HUES48 (cell line): ENCODE measurements around the gene RHOF.
"Not testable (repeated sequence)": the region's sequence is repeated elsewhere in the genome, so short reads cannot be mapped to it uniquely, and the experiment has no call there.

Experiments
- H3K27ac ChIP-seq: one replicate; pipeline ENCODE4 v1.7.0; 2013; ENCODE audit warnings: low read depth, low read length, inconsistent platforms
- H3K27me3 ChIP-seq: 2 replicates; pipeline ENCODE4 v1.6.1; 2013; ENCODE audit warnings: mild to moderate bottlenecking, low read length; ENCODE audit not compliant: control insufficient read depth, insufficient read depth
- H3K36me3 ChIP-seq: 2 replicates; pipeline ENCODE4 v1.6.1; 2013; ENCODE audit warnings: low read length; ENCODE audit not compliant: control insufficient read depth, insufficient read depth
- H3K4me1 ChIP-seq: 2 replicates; pipeline ENCODE4 v1.6.1; 2013; ENCODE audit warnings: mild to moderate bottlenecking, low read length; ENCODE audit not compliant: control insufficient read depth, insufficient read depth
- H3K4me3 ChIP-seq: 2 replicates; pipeline ENCODE4 v1.5.1; 2013; ENCODE audit warnings: mild to moderate bottlenecking, low read depth, low read length
- H3K9ac ChIP-seq: 2 replicates; pipeline ENCODE4 v1.6.1; 2013; ENCODE audit warnings: mild to moderate bottlenecking, low read depth, low read length, moderate library complexity
- H3K9me3 ChIP-seq: 2 replicates; pipeline ENCODE4 v1.6.1; 2013; ENCODE audit warnings: low read length; ENCODE audit not compliant: control insufficient read depth, insufficient read depth

RHOF gene

DNA sequence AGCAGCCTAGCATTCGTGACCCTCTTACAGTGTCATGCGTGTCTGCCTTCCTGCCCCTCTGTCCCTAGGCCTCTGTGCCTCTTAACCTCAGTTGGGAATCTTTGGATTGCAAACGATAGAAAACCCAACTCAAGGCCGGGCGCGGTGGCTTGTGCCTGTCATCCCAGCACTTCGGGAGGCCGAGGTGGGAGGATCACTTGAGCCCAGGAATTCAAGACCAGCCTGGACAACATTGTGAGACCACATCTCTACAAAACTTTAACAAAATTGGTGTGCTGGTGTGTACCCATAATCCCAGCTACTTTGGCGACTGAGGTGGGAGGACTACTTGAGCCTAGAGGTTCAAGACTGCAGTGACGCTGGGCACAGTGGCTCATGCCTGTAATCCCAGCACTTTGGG lies 44.2 kb downstream of the RHOF start:
- peak overlapping the region; percentile 83 for H3K27ac ChIP-seq

DNA sequence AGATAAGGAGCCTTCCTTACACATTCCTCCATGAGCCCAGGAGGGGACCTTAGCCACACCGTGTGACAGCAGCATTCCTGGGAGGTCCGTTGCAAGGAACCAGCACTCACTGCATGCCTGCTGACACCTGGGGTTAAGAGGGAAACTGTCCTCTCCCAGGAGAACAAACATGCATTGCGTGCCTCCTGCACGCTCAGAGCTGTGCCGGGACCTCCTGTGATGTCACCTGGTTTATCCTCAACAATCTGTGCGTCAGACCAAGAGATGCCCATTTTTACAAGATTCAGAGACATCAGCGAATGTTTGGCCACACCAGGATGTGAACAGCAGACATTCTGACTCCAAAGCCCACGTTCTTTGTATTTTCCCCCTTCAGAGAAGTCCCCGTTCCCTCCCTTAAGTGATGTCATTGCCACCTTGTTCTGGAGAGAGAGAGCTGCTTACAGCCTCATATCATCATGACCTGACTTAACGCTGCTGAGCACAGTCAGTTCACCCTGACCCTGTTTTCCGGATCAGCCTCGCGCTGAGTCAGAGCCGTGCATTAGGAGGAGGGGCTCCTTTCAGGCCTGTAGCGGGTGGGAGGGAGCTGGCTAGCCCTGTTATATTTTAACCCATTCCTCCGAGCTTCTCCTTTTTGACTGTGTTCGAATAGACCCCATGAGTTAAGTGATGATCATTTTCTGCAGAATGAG lies 44.8 kb downstream of the RHOF start:
- no peak overlapping the region for H3K9ac ChIP-seq
- no peak overlapping the region for H3K4me3 ChIP-seq
- H3K36me3 ChIP-seq: peaks cover 51% of the 10 kb centered on the region
- H3K4me1 ChIP-seq: no peaks in the 10 kb centered on the region
- H3K27ac ChIP-seq: peak overlapping the region; percentile 83
- H3K9me3 ChIP-seq: no peaks in the 10 kb centered on the region
- no peaks in the 10 kb centered on the region for H3K27me3 ChIP-seq

More for the DNA sequence above, 44.2 kb downstream of the RHOF start:
- Histone ChIP-seq H3K9ac (no peak overlapping the region), H3K36me3 (peaks cover 46% of the 10 kb centered on the region), H3K27me3 (no peaks in the 10 kb centered on the region), H3K9me3 (no peaks in the 10 kb centered on the region), H3K4me3 (no peak overlapping the region), H3K4me1 (no peaks in the 10 kb centered on the region)

DNA sequence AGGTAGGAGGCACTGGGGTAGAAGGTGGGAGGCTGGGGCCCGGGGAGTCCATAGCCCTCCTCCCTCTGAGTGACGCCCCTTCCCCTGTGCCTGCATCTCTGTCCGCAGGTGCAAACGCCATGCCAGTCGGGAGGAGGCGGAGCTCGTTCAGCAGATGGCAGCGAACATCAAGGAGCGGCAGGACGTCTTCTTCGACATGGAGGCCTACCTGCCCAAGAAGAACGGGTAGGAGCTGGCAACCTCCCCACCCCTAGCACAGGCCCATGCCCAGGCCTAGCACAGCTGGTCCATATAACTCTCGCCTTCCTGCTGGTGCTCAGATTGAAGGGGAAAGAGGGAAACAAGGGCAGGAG lies 45.3 kb downstream of the RHOF start:
- no peak overlapping the region for H3K9ac ChIP-seq
- H3K4me1 ChIP-seq: no peaks in the 10 kb centered on the region
- no peaks in the 10 kb centered on the region for H3K9me3 ChIP-seq
- H3K27ac ChIP-seq: peak overlapping the region; percentile 83
- no peaks in the 10 kb centered on the region for H3K27me3 ChIP-seq
- peaks cover 51% of the 10 kb centered on the region for H3K36me3 ChIP-seq
- no peak overlapping the region for H3K4me3 ChIP-seq

DNA sequence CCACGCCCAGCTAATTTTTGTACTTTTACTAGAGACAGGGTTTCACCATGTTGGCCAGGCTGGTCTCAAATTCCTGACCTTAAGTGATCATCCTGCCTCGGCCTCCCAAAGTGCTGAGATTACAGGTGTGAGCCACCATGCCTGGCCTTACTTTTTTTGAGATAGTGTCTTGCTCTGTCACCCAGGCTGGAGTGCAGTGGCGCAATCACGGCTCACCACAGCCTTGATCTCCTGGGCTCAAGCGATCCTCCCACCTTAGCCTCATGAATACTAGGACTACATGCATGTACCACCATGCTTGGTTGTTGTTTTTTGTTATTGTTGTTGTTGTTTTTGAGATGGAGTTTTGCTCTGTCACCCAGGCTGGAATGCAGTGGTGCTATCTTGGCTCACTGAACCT lies 47.9 kb downstream of the RHOF start:
- H3K36me3 ChIP-seq: peaks cover 35% of the 10 kb centered on the region
- H3K9ac ChIP-seq, H3K27ac ChIP-seq, H3K4me3 ChIP-seq, H3K4me1 ChIP-seq, H3K27me3 ChIP-seq, H3K9me3 ChIP-seq: not testable (repeated sequence)

DNA sequence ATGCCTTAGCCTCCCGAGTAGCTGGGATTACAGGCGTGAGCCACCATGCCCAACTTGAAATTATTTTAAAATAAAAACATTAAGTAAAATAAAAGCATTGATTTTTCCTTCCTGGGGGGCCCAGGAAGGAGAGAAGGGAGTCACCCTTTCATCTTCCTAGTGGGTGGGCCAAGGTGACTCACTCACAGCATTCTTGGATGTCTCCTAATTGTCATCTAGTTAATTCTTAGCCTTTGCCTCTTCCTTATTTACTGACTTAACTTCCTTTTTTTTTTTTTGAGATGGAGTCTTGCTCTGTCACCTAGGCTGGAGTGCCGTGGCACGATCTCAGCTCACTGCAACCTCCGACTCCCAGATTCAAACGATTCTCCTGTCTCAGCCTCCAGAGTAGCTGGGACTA lies 51.7 kb downstream of the RHOF start:
- Histone ChIP-seq H3K27ac (no peak overlapping the region), H3K4me3 (no peak overlapping the region), H3K9me3 (no peaks in the 10 kb centered on the region)

DNA sequence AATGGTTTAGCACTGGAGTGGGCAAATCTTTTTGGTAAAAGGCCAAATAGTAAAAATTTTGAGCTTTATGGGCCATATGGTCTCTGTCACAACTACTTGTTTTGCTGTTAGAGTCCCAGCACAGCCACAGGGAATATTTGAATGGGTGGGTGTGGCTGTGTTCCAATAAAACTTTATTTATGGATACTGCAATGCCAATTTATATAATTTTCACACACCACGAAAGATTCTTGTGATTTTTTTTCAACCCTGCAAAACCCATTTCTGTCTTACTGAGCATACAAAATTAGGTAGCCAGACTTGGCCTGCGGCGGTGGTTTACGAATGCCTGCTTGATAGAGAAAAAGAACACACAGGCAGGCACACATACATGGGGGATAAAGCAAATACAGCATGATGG lies 52.6 kb downstream of the RHOF start:
- H3K9me3 ChIP-seq: no peaks in the 10 kb centered on the region
- no peaks in the 10 kb centered on the region for H3K4me1 ChIP-seq
- H3K27me3 ChIP-seq: no peaks in the 10 kb centered on the region
- no peak overlapping the region for H3K4me3 ChIP-seq
- H3K9ac ChIP-seq: no peak overlapping the region
- H3K36me3 ChIP-seq: peaks cover 12% of the 10 kb centered on the region; the same call in 1 of the 2 replicates
- H3K27ac ChIP-seq: no peak overlapping the region

More for the DNA sequence above, 51.7 kb downstream of the RHOF start:
- no peaks in the 10 kb centered on the region for H3K4me1 ChIP-seq
- no peak overlapping the region for H3K9ac ChIP-seq
- H3K27me3 ChIP-seq: no peaks in the 10 kb centered on the region
- H3K36me3 ChIP-seq: peaks cover 12% of the 10 kb centered on the region; the same call in 1 of the 2 replicates

DNA sequence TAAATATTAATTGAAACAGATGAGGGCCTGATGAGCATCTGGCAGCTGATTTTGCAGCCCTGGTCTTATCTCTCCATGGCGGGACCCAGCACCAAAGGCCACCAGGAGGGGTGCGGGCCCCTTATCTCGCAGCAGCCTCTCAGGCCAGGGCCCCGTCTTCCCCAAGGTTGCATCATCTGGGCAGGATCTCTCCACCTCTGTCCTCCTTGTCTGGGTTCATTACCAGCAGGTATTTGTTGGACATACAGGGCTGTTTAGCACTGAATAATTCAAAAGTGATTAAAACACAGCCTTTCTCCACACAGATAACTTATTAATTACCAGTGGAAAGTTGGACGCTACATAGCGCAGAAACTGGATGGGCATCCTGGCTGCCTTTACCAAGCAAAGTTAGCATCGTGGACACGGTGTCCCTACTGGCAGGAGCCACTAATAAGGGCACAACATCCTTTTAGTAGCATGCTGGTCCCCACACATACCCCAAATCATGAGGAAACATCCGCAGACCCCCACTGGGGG lies 55.1 kb downstream of the RHOF start:
- no peak overlapping the region for H3K4me3 ChIP-seq
- H3K9ac ChIP-seq: no peak overlapping the region
- H3K9me3 ChIP-seq: no peaks in the 10 kb centered on the region
- no peaks in the 10 kb centered on the region for H3K36me3 ChIP-seq
- H3K4me1 ChIP-seq: no peaks in the 10 kb centered on the region
- H3K27ac ChIP-seq: no peak overlapping the region
- no peaks in the 10 kb centered on the region for H3K27me3 ChIP-seq

DNA sequence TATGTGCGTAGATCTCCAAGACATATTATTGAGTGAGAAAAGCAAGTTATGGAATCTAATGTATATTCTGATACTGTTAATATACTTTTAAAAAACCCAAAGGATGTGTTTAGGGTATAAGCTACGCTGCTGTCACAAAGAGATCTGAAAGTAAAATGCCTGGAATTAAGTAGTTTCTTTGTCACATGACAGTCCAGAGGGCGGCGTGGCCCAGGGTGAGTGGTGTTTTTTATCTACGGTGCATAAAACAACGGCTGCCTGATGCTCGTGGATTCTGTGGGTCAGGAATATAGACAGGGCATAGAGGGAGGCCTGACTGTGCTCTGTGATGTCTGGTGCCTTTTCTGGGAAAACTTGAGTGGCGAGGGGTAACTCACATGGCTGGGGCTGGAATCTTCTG lies 59.6 kb downstream of the RHOF start:
- no peaks in the 10 kb centered on the region for H3K9me3 ChIP-seq
- H3K4me1 ChIP-seq: no peaks in the 10 kb centered on the region
- H3K4me3 ChIP-seq: no peak overlapping the region
- no peaks in the 10 kb centered on the region for H3K27me3 ChIP-seq
- H3K9ac ChIP-seq: no peak overlapping the region
- 0 out of 2 replicates have a peak, but pooled peaks cover 4% of the 10 kb centered on the region for H3K36me3 ChIP-seq
- no peak overlapping the region for H3K27ac ChIP-seq

DNA sequence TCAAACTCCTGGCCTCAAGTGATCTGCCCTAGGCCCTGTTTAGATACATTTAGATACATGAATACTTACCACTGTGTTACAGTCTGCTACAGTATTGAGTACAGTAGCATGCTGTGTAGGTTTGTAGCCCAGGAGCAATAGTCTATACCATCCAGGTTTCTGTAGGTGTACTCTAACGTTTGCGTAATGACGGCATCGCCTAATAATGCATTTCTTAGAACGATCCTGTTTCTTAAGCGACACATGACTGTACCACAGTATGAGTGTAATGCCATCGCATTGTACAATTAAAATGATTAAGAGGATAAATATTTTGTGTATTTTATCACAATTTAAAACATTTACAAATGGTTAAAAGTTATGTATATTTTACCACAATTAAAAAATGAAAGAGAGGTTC lies 62.0 kb downstream of the RHOF start:
- H3K4me1 ChIP-seq: no peaks in the 10 kb centered on the region
- H3K27ac ChIP-seq: no peak overlapping the region
- H3K36me3 ChIP-seq: 0 out of 2 replicates have a peak, but pooled peaks cover 4% of the 10 kb centered on the region
- H3K27me3 ChIP-seq: no peaks in the 10 kb centered on the region
- H3K9me3 ChIP-seq: no peaks in the 10 kb centered on the region
- H3K4me3 ChIP-seq: no peak overlapping the region
- H3K9ac ChIP-seq: no peak overlapping the region

DNA sequence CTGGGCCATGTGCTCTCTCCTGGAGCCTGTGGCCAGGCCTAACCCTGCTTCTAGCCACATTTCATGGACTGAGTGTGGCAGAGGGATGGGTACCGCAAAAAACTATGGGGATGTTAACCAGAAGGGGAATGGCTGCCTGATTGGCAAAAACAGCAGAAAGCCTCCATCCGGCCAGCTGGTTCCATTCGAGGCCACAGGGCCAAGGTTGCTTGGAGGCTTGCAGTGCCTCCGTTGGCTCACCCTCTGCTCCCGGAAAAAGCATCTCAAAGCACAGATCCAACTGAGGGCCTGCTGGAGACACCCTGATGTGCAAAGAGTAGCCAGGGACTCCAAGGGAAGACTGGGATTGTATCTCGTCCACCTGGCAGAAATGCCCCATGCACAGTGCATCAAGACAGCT lies 64.5 kb downstream of the RHOF start:
- H3K27me3 ChIP-seq: no peaks in the 10 kb centered on the region
- H3K9ac ChIP-seq: no peak overlapping the region
- no peaks in the 10 kb centered on the region for H3K9me3 ChIP-seq
- no peak overlapping the region for H3K27ac ChIP-seq
- H3K4me1 ChIP-seq: no peaks in the 10 kb centered on the region
- no peak overlapping the region for H3K4me3 ChIP-seq
- H3K36me3 ChIP-seq: 0 out of 2 replicates have a peak, but pooled peaks cover 6% of the 10 kb centered on the region
